H7 (cell line): ENCODE results near the gene PER1. TPM values are rescaled to one million over a fixed set of nuclear protein-coding genes. Genes with fewer than 3 reads are reported as not detected.
A peak's percentile ranks its signal among the peaks of the same experiment; 100 is the strongest.

ENCODE experiments used
- DNase-seq: peaks from one replicate; pipeline ENCODE4 v3.0.0; 2012
- H3K27me3 ChIP-seq: 2 replicates; pipeline ENCODE4 v1.6.0; 2011; ENCODE audit warnings: mild to moderate bottlenecking, low read length; ENCODE audit not compliant: control insufficient read depth, insufficient read depth
- H3K36me3 ChIP-seq: replicated peaks from 2 replicates; pipeline ENCODE4 v1.5.1; 2011; ENCODE audit warnings: low read length; ENCODE audit not compliant: control insufficient read depth, insufficient read depth
- H3K4me3 ChIP-seq: 2 replicates; pipeline ENCODE4 v1.5.1; 2011; ENCODE audit warnings: low read depth, mild to moderate bottlenecking, control low read depth, low read length, moderate library complexity; ENCODE audit not compliant: insufficient read depth
- total RNA-seq: library from RNA; depleted of rRNA; stranded (reverse); fragments of >200 nt; shearing (Covaris generic); gene quantifications from 2 replicates; pipeline ENCODE4 v1.2.3, GENCODE V29; 2014; rRNA removed

PER1 gene
- 19.2 and 32.4 TPM in 2 replicates for total RNA-seq

DNA sequence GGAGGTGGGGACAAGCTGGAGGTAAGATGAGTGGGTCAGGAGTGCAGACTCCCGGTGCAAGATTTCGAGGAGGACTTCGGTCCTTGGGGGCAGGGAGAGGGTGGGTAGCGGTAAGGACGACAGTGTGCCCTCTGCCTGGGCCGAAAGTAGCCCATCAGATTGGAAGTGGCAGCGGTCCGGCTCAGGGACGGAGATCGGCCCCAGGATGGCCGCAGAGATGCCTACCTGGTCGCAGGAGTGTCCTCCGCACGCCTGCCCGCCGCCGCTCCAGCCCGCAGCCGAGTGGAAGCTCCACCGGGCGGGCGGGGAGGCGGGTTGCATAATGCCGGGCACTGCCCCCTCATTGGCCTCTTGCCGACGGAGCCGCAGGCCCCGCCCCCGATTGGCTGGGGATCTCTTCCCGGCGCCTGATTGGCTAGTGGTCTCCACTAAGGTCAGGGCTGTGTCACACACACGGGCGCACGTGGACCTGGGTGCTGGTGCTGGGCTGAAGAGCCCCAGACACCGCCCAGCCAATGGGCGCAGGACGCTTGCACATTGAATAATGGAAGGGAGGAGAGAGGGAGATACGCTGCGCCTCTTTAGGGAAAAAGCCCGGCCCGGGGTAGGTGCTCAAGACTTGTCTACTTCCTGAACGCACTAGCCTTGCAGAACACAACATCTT is at the start of gene PER1:
Gene PER1, minus strand, starts transcription at position 293 of the 664 bp plus-strand sequence. CDS start 1,698 bp downstream, outside the sequence.
- Histone ChIP-seq H3K27me3 (no peaks in the 10 kb centered on the region), H3K36me3 (peaks cover 11% of the 10 kb centered on the region), H3K4me3 (peak within 1 kb of the TSS; percentile 89)
- DNase-seq = peak; percentile 99

DNA sequence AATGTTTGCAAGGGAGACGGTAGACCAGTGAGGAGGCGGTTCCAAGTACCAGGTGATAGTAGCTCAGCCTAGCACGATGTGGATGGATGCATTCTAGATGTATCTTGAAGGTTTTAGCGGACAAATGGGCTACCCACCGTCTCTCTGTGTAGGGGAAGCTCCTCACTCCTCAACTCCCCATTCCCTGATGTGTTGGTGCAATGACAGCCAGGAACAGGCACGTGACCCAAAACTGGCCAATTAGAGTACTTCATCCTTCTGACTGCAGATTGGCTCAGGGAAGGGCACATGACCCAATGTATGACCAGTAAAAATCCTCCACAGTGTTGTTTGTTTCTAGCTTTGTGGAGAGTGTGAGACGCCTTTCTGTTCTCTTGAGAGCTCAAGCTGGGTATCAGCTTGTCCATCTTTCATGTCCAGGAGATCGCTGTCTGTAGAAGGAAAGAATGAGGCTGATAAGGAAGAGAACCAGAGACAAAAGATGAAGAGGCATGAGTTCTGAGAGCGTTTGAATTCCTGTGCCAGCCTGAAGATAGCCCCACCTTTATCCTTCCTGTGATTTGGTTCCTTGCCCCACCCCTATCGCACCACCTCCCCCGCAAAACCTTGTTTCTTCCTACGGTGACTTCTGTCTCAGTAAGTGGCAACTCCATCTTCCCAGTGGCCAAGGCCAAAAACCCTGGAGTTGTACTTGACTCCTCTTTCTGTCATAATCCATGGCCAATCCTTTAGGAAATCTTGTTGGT is 40.0 kb upstream of the PER1 start:
- Histone ChIP-seq H3K27me3 (peaks cover 19% of the 10 kb centered on the region), H3K4me3 (peak overlapping the region; percentile 33)
- peak; percentile 91 for DNase-seq

DNA sequence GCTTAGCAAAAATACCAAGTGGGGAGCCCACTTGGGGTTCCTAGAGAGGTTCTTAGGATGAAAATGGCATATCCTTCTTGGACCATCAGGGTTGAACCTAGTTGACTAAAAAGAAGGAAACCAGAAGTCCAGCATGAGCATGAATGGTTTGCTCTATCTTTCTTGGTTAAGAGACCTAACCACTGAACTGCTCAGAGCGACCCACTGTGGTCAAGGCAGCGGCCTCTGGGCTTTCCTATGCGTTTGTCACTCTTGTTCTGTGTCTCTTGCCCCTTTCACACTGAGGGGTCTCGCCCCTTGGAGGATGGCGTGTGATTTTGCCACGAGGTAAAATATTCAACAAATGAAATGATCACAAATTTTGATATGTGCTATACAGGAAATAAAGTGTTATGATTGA is 38.3 kb upstream of the PER1 start:
- H3K36me3 ChIP-seq = no peaks in the 10 kb centered on the region
- H3K27me3 ChIP-seq = peaks cover 19% of the 10 kb centered on the region
- no peak for DNase-seq
- H3K4me3 ChIP-seq = peak overlapping the region; percentile 16; the same call in 1 of the 2 replicates

More for the DNA sequence above, 40.0 kb upstream of the PER1 start:
- no peaks in the 10 kb centered on the region for H3K36me3 ChIP-seq

DNA sequence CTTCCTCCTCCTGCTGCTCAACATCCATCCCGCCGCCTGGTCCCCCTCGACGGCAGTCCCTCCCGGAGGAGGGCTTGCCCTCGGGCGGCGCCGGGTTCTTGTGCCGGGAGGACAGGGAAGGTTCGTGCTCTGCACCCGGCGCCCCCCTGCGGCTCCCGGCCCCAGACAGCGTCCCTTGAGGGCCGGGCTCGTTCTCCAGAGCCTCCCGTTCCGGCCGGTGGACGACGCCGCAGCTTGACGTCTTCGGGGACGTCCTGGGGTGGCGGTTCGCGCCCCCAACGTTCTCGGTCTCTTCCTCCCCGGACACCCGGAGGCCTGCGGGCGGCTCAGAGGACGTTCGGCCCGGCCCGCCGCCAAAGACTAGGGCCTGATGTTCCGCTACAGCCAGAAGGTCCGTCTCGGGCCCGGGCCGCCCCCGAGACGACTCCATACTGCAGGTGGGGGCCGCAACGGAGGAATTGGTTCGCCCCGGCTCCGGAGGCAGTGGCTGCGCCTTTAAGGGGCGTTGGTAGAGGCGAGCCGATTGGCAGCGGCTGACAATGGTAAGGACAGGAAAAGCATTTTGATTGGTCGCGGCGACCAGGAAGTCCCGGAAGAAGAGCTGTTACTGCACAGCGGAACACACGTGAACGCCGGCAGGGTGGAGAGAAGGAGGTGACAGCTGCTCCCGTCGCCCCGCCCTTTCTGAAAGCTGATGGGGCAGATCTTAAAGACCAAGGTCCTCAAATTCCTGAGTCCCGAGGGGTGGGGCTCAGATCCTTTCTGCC is 37.7 kb upstream of the PER1 start, which contains the start of gene BORCS6:
Gene BORCS6, minus strand, starts transcription at position 470 of the 767 bp plus-strand sequence. Its CDS starts 40 bp downstream, at position 430.
- no peaks in the 10 kb centered on the region for H3K36me3 ChIP-seq
- peaks cover 19% of the 10 kb centered on the region for H3K27me3 ChIP-seq
- DNase-seq = peak; percentile 95
- peak within 1 kb of the TSS; percentile 83 for H3K4me3 ChIP-seq

GRCh38 chr17:8189041-8189710 is 37.0 kb upstream of the PER1 start:
- H3K27me3 ChIP-seq = peaks cover 19% of the 10 kb centered on the region
- no peak for DNase-seq
- peak overlapping the region; percentile 83 for H3K4me3 ChIP-seq
- H3K36me3 ChIP-seq = no peaks in the 10 kb centered on the region

DNA sequence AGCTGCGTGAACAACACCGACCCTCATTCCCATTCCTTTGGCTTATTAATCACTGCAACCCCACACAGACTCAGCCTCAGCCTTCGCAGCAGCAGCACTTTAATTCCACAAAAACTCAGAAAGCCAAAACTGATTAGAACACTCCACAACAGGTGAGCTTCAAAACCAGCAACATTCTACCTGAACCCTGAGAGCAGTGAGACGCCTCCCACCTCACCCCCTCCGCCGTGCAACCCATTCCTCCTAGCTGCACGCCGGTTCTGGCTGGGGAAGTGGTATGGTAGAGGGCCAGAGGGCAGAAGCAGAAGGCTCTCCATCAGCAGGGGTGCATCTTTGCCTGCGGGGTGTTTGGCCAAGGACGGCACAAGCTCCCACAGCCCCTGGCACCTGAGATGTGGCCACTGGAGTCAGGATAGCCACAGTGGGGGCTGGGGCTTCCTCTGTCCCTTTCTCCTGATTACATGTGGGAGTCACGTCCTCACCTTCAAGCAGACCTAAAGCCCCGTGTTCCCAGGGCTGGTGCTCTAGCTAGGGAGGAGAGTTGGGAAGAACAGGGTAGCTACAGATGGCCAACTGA is 36.1 kb upstream of the PER1 start:
- Histone ChIP-seq H3K4me3 (peak overlapping the region; percentile 83), H3K27me3 (peaks cover 19% of the 10 kb centered on the region), H3K36me3 (no peaks in the 10 kb centered on the region)

GRCh38 chr17:8187517-8188262 is 35.5 kb upstream of the PER1 start:
- Histone ChIP-seq H3K27me3 (peaks cover 19% of the 10 kb centered on the region), H3K36me3 (no peaks in the 10 kb centered on the region), H3K4me3 (peak overlapping the region; percentile 94)
- DNase-seq = peak; percentile 85

More for the DNA sequence above, 36.1 kb upstream of the PER1 start:
- peak; percentile 33 for DNase-seq

DNA sequence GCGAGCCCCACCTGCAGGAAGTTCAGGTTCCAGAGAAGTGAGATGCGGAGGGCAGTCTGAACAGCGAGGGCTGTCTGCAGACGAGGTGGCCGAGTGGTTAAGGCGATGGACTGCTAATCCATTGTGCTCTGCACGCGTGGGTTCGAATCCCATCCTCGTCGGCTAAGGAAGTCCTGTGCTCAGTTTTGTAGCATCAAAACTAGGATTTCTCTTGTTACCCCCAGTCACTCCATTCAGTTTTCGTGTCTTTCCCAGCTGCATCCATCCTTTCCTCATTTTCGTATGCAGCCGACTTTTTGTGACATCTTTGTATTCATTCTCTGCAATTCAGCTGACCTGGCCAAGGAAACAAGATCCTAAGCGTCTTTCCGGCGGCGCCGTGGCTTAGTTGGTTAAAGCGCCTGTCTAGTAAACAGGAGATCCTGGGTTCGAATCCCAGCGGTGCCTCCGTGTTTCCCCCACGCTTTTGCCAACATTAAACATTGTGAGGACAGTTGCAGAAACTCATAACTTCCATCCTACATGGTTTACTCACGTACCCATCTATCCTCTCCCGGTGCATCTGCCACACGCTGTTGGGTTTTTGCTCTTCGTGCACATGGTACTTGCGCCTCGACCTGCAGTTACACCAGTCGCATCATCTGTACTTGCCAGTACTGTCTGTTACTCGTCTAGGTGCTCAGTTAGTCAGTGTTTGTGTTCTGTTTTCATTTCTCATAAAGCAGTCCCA is 34.7 kb upstream of the PER1 start:
- H3K36me3 ChIP-seq = no peaks in the 10 kb centered on the region
- peak; percentile 85 for DNase-seq
- H3K4me3 ChIP-seq = peak overlapping the region; percentile 94
- H3K27me3 ChIP-seq = peaks cover 19% of the 10 kb centered on the region

GRCh38 chr17:8186446-8186786 is 34.2 kb upstream of the PER1 start:
- peak overlapping the region; percentile 94 for H3K4me3 ChIP-seq
- no peak for DNase-seq
- H3K36me3 ChIP-seq = no peaks in the 10 kb centered on the region
- H3K27me3 ChIP-seq = peaks cover 19% of the 10 kb centered on the region

GRCh38 chr17:8185582-8186445 is 33.6 kb upstream of the PER1 start:
- H3K4me3 ChIP-seq = peak overlapping the region; percentile 94
- DNase-seq = peak; percentile 89
- H3K36me3 ChIP-seq = no peaks in the 10 kb centered on the region
- peaks cover 19% of the 10 kb centered on the region for H3K27me3 ChIP-seq

DNA sequence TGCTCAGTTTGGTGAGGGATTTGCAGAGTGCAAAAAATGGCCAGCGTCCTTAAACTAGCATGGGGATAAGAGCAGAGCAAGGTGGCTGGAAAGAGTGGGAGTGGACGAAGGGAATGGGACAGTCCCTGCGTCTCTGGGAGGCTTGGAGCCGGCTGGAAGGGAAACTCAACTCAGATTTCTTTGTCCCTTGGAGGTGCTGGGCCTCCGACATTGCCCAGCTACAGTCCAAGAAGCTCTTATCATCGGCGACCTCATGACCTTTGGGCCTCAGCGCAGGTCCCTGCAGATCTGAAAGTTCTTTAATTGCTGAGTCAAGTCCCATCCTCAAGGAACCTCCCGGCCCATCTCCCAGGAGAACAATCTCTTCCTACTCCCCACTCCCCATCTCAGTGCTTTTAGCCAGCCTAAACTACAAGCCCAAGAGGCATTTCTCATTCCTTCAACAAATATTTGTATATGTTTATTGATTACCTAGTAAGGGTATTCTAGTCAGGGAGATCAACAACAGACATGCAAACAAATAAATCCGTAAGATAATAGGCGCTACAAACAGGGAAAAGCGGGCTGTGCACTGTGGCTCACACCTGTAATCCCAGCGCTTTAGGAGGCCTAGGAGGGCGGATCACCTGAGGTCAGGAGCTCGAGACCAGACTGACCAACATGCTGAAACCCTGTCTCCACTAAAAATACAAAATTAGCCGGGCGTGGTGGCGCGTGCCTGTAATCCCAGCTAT is 25.0 kb upstream of the PER1 start:
- no peaks in the 10 kb centered on the region for H3K27me3 ChIP-seq
- H3K36me3 ChIP-seq = no peaks in the 10 kb centered on the region
- peak overlapping the region; percentile 70 for H3K4me3 ChIP-seq
- no peak for DNase-seq
